Measurements from ENCODE around the gene NT5E. TPM values are rescaled to one million over a fixed set of nuclear protein-coding genes. Genes with fewer than 3 reads are reported as not detected.

NT5E gene
- total and polyA plus RNA-seq, 12 donors: 0.88 to 8.4 (median 4.2) TPM

GRCh38 chr6:85460921-85461797 is 11.3 kb downstream of the NT5E start:
- ATAC-seq (peak in 7 of 8 donors; percentile 16 to 50 (median 41)), DNase-seq (no peak)
- Histone ChIP-seq H3K36me3 (no peaks in the 10 kb centered on the region), H3K27me3 (no peaks in the 10 kb centered on the region), H3K4me3 (no peak overlapping the region), H3K9me3 (no peaks in the 10 kb centered on the region), H3K27ac (peak overlapping the region in 9 of 10 donors; percentile 2 to 77 (median 62)), H3K4me1 (peaks cover 4 to 62% (median 35%) of the 10 kb centered on the region in 9 donors)
- no peak for TF ChIP-seq CTCF (IDR thresholded peaks at IDR 0.05)
- WGBS, 2 donors: 60 to 63% methylated on average over 4 of the region's 4 CpGs
- intact Hi-C loops (cut with DNase I): no loop called here

DNA sequence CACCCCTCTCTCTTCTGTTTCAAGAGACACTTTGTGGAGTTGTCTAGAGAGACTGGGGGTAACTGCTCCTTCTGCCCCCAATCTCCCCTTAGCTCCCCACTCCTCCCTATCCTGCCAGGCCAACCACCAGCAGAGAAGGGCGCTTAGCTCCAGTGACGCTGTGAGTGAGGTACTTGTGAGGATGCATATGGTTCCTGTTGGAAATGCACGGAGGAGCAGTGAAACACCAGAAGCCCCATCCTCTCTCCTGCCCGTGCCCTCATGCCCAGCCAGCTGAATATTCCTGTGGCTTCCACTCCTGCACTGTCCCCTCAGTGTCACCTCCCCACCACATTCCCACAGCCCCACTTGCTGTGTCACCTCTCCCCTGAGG is 11.9 kb downstream of the NT5E start:
- no peaks in the 10 kb centered on the region for H3K27me3 ChIP-seq
- no peak for TF ChIP-seq CTCF (IDR thresholded peaks at IDR 0.05)
- WGBS, 2 donors: 65 to 66% methylated on average over 4 of the region's 4 CpGs
- peak overlapping the region in 8 of 10 donors; percentile 2 to 77 (median 64) for H3K27ac ChIP-seq
- no peaks in the 10 kb centered on the region for H3K9me3 ChIP-seq
- DNase-seq: no peak
- no peak overlapping the region for H3K4me3 ChIP-seq
- intact Hi-C loops (cut with DNase I): no loop called here
- H3K4me1 ChIP-seq: peaks cover 4 to 62% (median 35%) of the 10 kb centered on the region in 9 donors
- no peak for ATAC-seq
- no peaks in the 10 kb centered on the region for H3K36me3 ChIP-seq

GRCh38 chr6:85462673-85463072 is 12.8 kb downstream of the NT5E start:
- no peak for TF ChIP-seq CTCF (IDR thresholded peaks at IDR 0.05)
- peaks cover 4 to 62% (median 35%) of the 10 kb centered on the region in 9 donors for H3K4me1 ChIP-seq
- no peaks in the 10 kb centered on the region for H3K9me3 ChIP-seq
- no peaks in the 10 kb centered on the region for H3K27me3 ChIP-seq
- H3K4me3 ChIP-seq: no peak overlapping the region
- H3K27ac ChIP-seq: no peak overlapping the region
- H3K36me3 ChIP-seq: peaks cover 0 to 7% (median 0%) of the 10 kb centered on the region in 9 donors
- DNase-seq (no peak), ATAC-seq (no peak)
- WGBS, 2 donors: 69 to 88% methylated on average over 2 of the region's 2 CpGs
- intact Hi-C loops (cut with DNase I): no loop called here

DNA sequence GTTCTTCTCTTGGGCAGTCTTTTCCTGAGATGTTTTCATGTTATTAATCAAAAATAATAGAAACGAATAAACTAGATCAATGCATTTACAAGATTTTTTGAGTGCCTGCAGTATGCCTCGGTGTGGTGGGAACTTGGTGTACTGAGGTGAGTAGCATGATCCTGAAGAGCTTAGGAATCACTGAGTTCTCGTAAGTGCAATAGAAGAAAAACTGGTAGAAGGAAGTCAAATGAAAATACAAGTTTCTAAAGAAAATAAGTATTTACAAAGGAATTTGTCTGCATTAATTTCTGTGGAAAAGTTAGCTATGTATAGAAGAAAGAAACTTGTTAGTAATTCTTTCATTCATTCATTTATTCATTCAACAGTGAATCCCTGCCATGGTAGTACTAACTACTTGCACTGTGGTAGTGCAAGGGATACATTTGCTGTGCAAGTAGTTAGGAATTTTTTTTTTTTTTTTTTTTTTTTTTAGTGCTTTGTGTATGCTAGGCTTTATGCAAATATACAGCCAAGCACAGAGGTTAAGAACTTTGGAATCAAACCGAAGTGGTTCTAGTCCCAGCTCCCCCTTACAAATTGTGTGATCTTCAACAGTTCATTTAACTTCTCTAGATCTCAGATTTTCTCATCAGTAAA is 13.9 kb downstream of the NT5E start:
- H3K27ac ChIP-seq: peak overlapping the region in 1 of 10 donors; percentile 7
- H3K9me3 ChIP-seq: no peaks in the 10 kb centered on the region
- intact Hi-C loops (cut with DNase I): no loop called here
- H3K4me3 ChIP-seq: no peak overlapping the region
- peaks cover 4 to 62% (median 28%) of the 10 kb centered on the region in 9 donors for H3K4me1 ChIP-seq
- DNase-seq: no peak
- ATAC-seq: no peak
- TF ChIP-seq CTCF (IDR thresholded peaks at IDR 0.05): no peak
- H3K36me3 ChIP-seq: peaks cover 0 to 7% (median 0%) of the 10 kb centered on the region in 9 donors
- 85% methylated on average over 4 of the region's 4 CpGs for WGBS, 2 donors
- H3K27me3 ChIP-seq: no peaks in the 10 kb centered on the region
